Caco-2 (cell line): Measurements from ENCODE around the gene IL10. TPM values are rescaled to one million over a fixed set of nuclear protein-coding genes. Genes with fewer than 3 reads are reported as not detected.

ENCODE experiments used
- BruUV-seq: library from RNA; stranded (reverse); fragments of 400-500 nt; replicated peaks from 2 replicates; lab custom pipeline; 2021; lab: Mats Ljungman, UMichigan
- CTCF ChIA-PET: fragments of 300-600 bp; sonication (Branson Sonifier 250); formaldehyde crosslinking; loops from one replicate; lab custom pipeline; 2022; ENCODE audit warnings: antibody characterized with exemption; lab: Charles Lee
- POLR2A ChIA-PET: fragments of 300-600 bp; sonication (Branson Sonifier 250); formaldehyde crosslinking; loops from one replicate; lab custom pipeline; 2022; ENCODE audit warnings: antibody characterized with exemption; lab: Charles Lee
- DNase-seq, 2 experiments: peaks; one replicate each; pipeline versions ENCODE4 v3.0.0 to v3.0.0-alpha.2; 2020 to 2022
- H3K27me3 ChIP-seq: replicated peaks from 2 replicates; pipeline ENCODE4 v1.6.0; 2011; ENCODE audit warnings: low read length; ENCODE audit not compliant: control insufficient read depth, insufficient read depth
- H3K36me3 ChIP-seq: 2 replicates; pipeline ENCODE4 v1.5.1; 2011; ENCODE audit warnings: low read length; ENCODE audit not compliant: control insufficient read depth, insufficient read depth
- H3K4me1 ChIP-seq: fragments of 250-450 bp; sonication (Bioruptor Pico); 2 replicates; pipeline ENCODE4 v1.5.1; 2020; ENCODE audit warnings: mild to moderate bottlenecking
- H3K4me3 ChIP-seq: 2 replicates; pipeline ENCODE4 v1.5.1; 2011; ENCODE audit warnings: low read depth, mild to moderate bottlenecking, control low read depth, low read length
- H3K9me3 ChIP-seq: fragments of 250-450 bp; sonication (Bioruptor Pico); 2 replicates; pipeline ENCODE4 v1.5.1; 2020; ENCODE audit warnings: mild to moderate bottlenecking, moderate library complexity
- H3K27ac Mint-ChIP-seq: one replicate; pipeline ENCODE4 v1.8.0; 2022; ENCODE audit warnings: mixed read lengths; ENCODE audit not compliant: unreplicated experiment
- H3K27me3 Mint-ChIP-seq: one replicate; pipeline ENCODE4 v1.8.0; 2022; ENCODE audit warnings: mixed read lengths; ENCODE audit not compliant: insufficient read depth, unreplicated experiment
- H3K36me3 Mint-ChIP-seq: one replicate; pipeline ENCODE4 v1.8.0; 2022; ENCODE audit warnings: mild to moderate bottlenecking, mixed read lengths; ENCODE audit not compliant: insufficient read depth, unreplicated experiment
- H3K4me1 Mint-ChIP-seq: one replicate; pipeline ENCODE4 v1.8.0; 2022; ENCODE audit warnings: low read depth, mixed read lengths; ENCODE audit not compliant: unreplicated experiment
- H3K4me3 Mint-ChIP-seq: one replicate; pipeline ENCODE4 v1.8.0; 2022; ENCODE audit warnings: mild to moderate bottlenecking, moderate library complexity, mixed read lengths; ENCODE audit not compliant: unreplicated experiment
- H3K9me3 Mint-ChIP-seq: one replicate; pipeline ENCODE4 v1.8.0; 2022; ENCODE audit warnings: mixed read lengths; ENCODE audit not compliant: unreplicated experiment
- CTCF ChIP-seq, 2 experiments: fragments of 200-600 bp in 1 of 2; IDR thresholded peaks; 1 replicate in 1 of 2; 2 replicates in 1 of 2; pipeline versions ENCODE4 v1.5.1 to v1.8.0; 2011 to 2022; ENCODE audit warnings: antibody characterized with exemption in 1 of 2, control low read depth in 1 of 2, inconsistent platforms in 1 of 2, low read depth in 1 of 2, low read length in 1 of 2, mild to moderate bottlenecking in 1 of 2, moderate library complexity in 1 of 2; ENCODE audit not compliant: insufficient read depth in 1 of 2, severe bottlenecking in 1 of 2, unreplicated experiment in 1 of 2
- intact Hi-C: fragments of 100-400 bp; cut with micrococcal nuclease; formaldehyde crosslinking; loops from one replicate; pipeline ENCODE4 v1.10.0; 2022; ENCODE audit not compliant: unreplicated experiment
- total RNA-seq: library from RNA; stranded (reverse); gene quantifications from 2 replicates; pipeline ENCODE4 v1.2.3, GENCODE V29; 2022

IL10 gene
- total RNA-seq, 1 experiment from 2014 or later = not detected

DNA sequence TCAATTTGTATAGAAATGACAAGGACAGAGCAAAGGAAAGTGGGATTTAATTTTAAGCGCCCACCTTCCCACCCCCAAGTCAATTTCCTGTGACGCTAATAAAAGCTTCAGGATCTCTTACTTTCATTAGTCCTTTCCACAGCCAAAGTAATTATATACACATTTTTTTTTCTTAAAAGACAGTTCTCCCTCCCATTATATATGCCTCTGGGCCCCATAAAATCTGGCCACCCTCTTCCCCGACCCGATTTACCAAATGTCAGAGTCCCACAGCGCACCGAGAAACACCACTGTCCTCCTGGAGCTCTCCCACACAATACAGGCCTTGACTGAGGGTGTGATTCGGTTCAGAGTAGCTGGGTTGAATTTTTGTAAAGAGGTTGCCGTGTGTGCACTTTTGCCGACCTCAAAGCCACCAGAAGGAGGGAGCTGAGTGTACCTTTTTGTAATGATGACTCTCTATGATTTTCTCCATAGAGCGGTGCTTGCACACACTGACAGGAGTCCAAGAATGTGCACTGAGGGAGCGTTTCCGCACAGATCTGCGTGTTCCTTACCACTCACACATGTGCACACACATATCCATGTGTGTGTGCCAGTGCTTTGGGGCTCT, 26.2 kb upstream of the IL10 start:
- intact Hi-C loops = no loop called here
- Mint-ChIP-seq H3K4me3 (no peak overlapping the region), H3K27me3 (no peaks in the 10 kb centered on the region), H3K9me3 (no peaks in the 10 kb centered on the region), H3K4me1 (peaks cover 6% of the 10 kb centered on the region), H3K27ac (no peak overlapping the region), H3K36me3 (no peaks in the 10 kb centered on the region)
- Histone ChIP-seq H3K36me3 (no peaks in the 10 kb centered on the region), H3K27me3 (no peaks in the 10 kb centered on the region), H3K9me3 (no peaks in the 10 kb centered on the region), H3K4me1 (no peaks in the 10 kb centered on the region), H3K4me3 (no peak overlapping the region)
- TF ChIP-seq CTCF (IDR thresholded peaks at IDR 0.05; ENCODE audit: insufficient read depth in 1 of 2, low read depth in 1 of 2, low read length in 1 of 2, severe bottlenecking in 1 of 2, unreplicated experiment in 1 of 2) = no peak
- DNase-seq = no peak
- ChIA-PET CTCF (interaction anchor here (2.3 kb wide), 1 partner anchor 11 kb away, joined by 7 read pairs; no protein-coding TSS in a partner anchor), POLR2A (no interaction called here)
- BruUV-seq = no TSS peak

GRCh38 chr1:206797534-206798383, 25.5 kb upstream of the IL10 start:
- intact Hi-C loops = no loop called here
- CTCF ChIA-PET = interaction anchor here (2.3 kb wide), 1 partner anchor 12 kb away, joined by 7 read pairs; no protein-coding TSS in a partner anchor
- no TSS peak for BruUV-seq
- Mint-ChIP-seq H3K9me3 (no peaks in the 10 kb centered on the region), H3K36me3 (no peaks in the 10 kb centered on the region), H3K4me3 (no peak overlapping the region), H3K27ac (no peak overlapping the region), H3K27me3 (no peaks in the 10 kb centered on the region), H3K4me1 (peaks cover 6% of the 10 kb centered on the region)
- peak; percentile 46 to 61 for TF ChIP-seq CTCF (IDR thresholded peaks at IDR 0.05; ENCODE audit: insufficient read depth in 1 of 2, low read depth in 1 of 2, low read length in 1 of 2, severe bottlenecking in 1 of 2, unreplicated experiment in 1 of 2)
- DNase-seq = peak in 1 of 2 experiments; percentile 29
- Histone ChIP-seq H3K36me3 (no peaks in the 10 kb centered on the region), H3K4me3 (no peak overlapping the region), H3K9me3 (no peaks in the 10 kb centered on the region), H3K27me3 (no peaks in the 10 kb centered on the region), H3K4me1 (no peaks in the 10 kb centered on the region)
- POLR2A ChIA-PET = no interaction called here

GRCh38 chr1:206796981-206797402, 24.7 kb upstream of the IL10 start:
- Histone ChIP-seq H3K27me3 (no peaks in the 10 kb centered on the region), H3K36me3 (no peaks in the 10 kb centered on the region), H3K4me3 (no peak overlapping the region), H3K9me3 (no peaks in the 10 kb centered on the region), H3K4me1 (no peaks in the 10 kb centered on the region)
- Mint-ChIP-seq H3K27me3 (no peaks in the 10 kb centered on the region), H3K4me1 (peaks cover 6% of the 10 kb centered on the region), H3K36me3 (no peaks in the 10 kb centered on the region), H3K27ac (no peak overlapping the region), H3K9me3 (no peaks in the 10 kb centered on the region), H3K4me3 (no peak overlapping the region)
- no peak for DNase-seq
- intact Hi-C loops = no loop called here
- BruUV-seq = no TSS peak
- TF ChIP-seq CTCF (IDR thresholded peaks at IDR 0.05; ENCODE audit: insufficient read depth in 1 of 2, low read depth in 1 of 2, low read length in 1 of 2, severe bottlenecking in 1 of 2, unreplicated experiment in 1 of 2) = no peak
- ChIA-PET CTCF (no interaction called here), POLR2A (no interaction called here)
